Measurements from ENCODE around the gene TMEM204.

GRCh38 chr16:1524366-1524765, 9.1 kb upstream of the TMEM204 start:
- TF ChIP-seq CREB5 (CRISPR knock-in tag; IDR thresholded peaks at IDR 0.05; ENCODE audit: low read depth) (no peak), PATZ1 (CRISPR knock-in tag; IDR thresholded peaks at IDR 0.05; ENCODE audit: borderline replicate concordance) (no peak), TOX (CRISPR knock-in tag; IDR thresholded peaks at IDR 0.05; ENCODE audit: borderline replicate concordance) (no peak), PPARA (CRISPR knock-in tag; IDR thresholded peaks at IDR 0.05; ENCODE audit: borderline replicate concordance) (no peak), CSDC2 (CRISPR knock-in tag; IDR thresholded peaks at IDR 0.05) (no peak), TCF4 (CRISPR knock-in tag; IDR thresholded peaks at IDR 0.05; ENCODE audit: borderline replicate concordance) (no peak), BACH2 (CRISPR knock-in tag; IDR thresholded peaks at IDR 0.05; ENCODE audit: borderline replicate concordance) (no peak), GLIS3 (CRISPR knock-in tag; IDR thresholded peaks at IDR 0.05) (no peak)
- TF ChIP-seq, protein P1, sequence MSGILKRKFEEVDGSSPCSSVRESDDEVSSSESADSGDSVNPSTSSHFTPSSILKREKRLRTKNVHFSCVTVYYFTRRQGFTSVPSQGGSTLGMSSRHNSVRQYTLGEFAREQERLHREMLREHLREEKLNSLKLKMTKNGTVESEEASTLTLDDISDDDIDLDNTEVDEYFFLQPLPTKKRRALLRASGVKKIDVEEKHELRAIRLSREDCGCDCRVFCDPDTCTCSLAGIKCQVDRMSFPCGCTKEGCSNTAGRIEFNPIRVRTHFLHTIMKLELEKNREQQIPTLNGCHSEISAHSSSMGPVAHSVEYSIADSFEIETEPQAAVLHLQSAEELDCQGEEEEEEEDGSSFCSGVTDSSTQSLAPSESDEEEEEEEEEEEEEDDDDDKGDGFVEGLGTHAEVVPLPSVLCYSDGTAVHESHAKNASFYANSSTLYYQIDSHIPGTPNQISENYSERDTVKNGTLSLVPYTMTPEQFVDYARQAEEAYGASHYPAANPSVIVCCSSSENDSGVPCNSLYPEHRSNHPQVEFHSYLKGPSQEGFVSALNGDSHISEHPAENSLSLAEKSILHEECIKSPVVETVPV (CRISPR knock-in tag; IDR thresholded peaks at IDR 0.05) = no peak
